Suprapubic skin (tissue), 3 donors: ENCODE results near the gene HK3.

Experiments
- CTCF ChIP-seq, 2 donors: fragments of 200-600 bp in 1 of 2; fragments of 450-650 bp in 1 of 2; sonication (generic) in 1 of 2; IDR thresholded peaks; one replicate each; pipeline ENCODE4 v1.5.1; 2016 to 2019; ENCODE audit warnings: antibody characterized with exemption in 2 of 2, mild to moderate bottlenecking in 1 of 2, moderate library complexity in 1 of 2
- EP300 ChIP-seq: sonication (generic); formaldehyde crosslinking; IDR thresholded peaks from one replicate; pipeline ENCODE4 v1.6.1; 2017; ENCODE audit warnings: antibody characterized with exemption
- POLR2A ChIP-seq, 2 donors: fragments of 450-650 bp; IDR thresholded peaks; one replicate each; pipeline ENCODE4 v1.6.1; 2017; ENCODE audit warnings: antibody characterized with exemption in 2 of 2, mild to moderate bottlenecking in 2 of 2, moderate library complexity in 2 of 2

- TF ChIP-seq CTCF (IDR thresholded peaks at IDR 0.05) = no peak
- no peak for TF ChIP-seq POLR2A (IDR thresholded peaks at IDR 0.05)
- no peak for TF ChIP-seq EP300
Measured at GRCh38 chr5:176878463-176878862, 20.7 kb downstream of the HK3 start.
